Breast epithelium (tissue), 4 donors: ENCODE results near the gene AGAP2. TPM values are rescaled to one million over a fixed set of nuclear protein-coding genes. Genes with fewer than 3 reads are reported as not detected.

Experiments
- DNase-seq, 2 donors: peaks; one replicate each; pipeline ENCODE4 v3.0.0-alpha.2; 2019; ENCODE audit warnings: low spot score in 2 of 2
- H3K27ac ChIP-seq, 2 donors: fragments of 200-600 bp; sonication (generic) in 1 of 2; one replicate each; pipeline ENCODE4 v1.5.1; 2016 to 2019; ENCODE audit warnings: mild to moderate bottlenecking in 1 of 2
- H3K27me3 ChIP-seq, 2 donors: fragments of 200-600 bp; sonication (generic) in 1 of 2; one replicate each; pipeline versions ENCODE4 v1.5.1 to v1.6.0; 2017 to 2019; ENCODE audit warnings: control low read depth in 1 of 2, mild to moderate bottlenecking in 1 of 2
- H3K36me3 ChIP-seq: fragments of 200-600 bp; one replicate; pipeline ENCODE4 v1.5.1; 2019
- H3K4me1 ChIP-seq, 2 donors: fragments of 200-600 bp; sonication (generic); one replicate each; pipeline ENCODE4 v1.5.1; 2016 to 2019; ENCODE audit warnings: control low read depth in 1 of 2
- H3K4me3 ChIP-seq, 3 donors: fragments of 200-600 bp; sonication (generic); 1 replicate in 2 of 3; 2 replicates in 1 of 3; pipeline ENCODE4 v1.5.1; 2016 to 2019; ENCODE audit warnings: mild to moderate bottlenecking in 3 of 3, moderate library complexity in 2 of 3
- H3K9me3 ChIP-seq, 2 donors: fragments of 200-600 bp; sonication (generic) in 1 of 2; one replicate each; pipeline ENCODE4 v1.5.1; 2016 to 2019; ENCODE audit warnings: control low read depth in 1 of 2
- CTCF ChIP-seq, 3 donors: fragments of 450-650 bp; IDR thresholded peaks; one replicate each; pipeline ENCODE4 v1.5.1; 2016 to 2017; ENCODE audit warnings: antibody characterized with exemption in 3 of 3, mild to moderate bottlenecking in 3 of 3, moderate library complexity in 3 of 3
- POLR2A ChIP-seq: fragments of 450-650 bp; IDR thresholded peaks from one replicate; pipeline ENCODE4 v1.6.1; 2016; ENCODE audit warnings: antibody characterized with exemption, mild to moderate bottlenecking, moderate library complexity
- POLR2AphosphoS5 ChIP-seq, 3 donors: sonication (generic); formaldehyde crosslinking; IDR thresholded peaks; one replicate each; pipeline ENCODE4 v1.6.1; 2017; ENCODE audit warnings: antibody characterized with exemption in 3 of 3
- intact Hi-C: fragments of 100-400 bp; cut with DNase I; formaldehyde crosslinking; loops from one replicate; pipeline ENCODE4 v1.15.1; 2023; ENCODE audit warnings: low total_unique reads
- total RNA-seq, 3 donors: library from RNA; depleted of rRNA; stranded (reverse); fragments of >200 nt; gene quantifications; one replicate each; pipeline ENCODE4 v1.1.0, GENCODE V29; 2016

Gene AGAP2
- total RNA-seq, 3 donors from 2014 or later: 1.2 to 1.8 (median 1.6) TPM

DNA sequence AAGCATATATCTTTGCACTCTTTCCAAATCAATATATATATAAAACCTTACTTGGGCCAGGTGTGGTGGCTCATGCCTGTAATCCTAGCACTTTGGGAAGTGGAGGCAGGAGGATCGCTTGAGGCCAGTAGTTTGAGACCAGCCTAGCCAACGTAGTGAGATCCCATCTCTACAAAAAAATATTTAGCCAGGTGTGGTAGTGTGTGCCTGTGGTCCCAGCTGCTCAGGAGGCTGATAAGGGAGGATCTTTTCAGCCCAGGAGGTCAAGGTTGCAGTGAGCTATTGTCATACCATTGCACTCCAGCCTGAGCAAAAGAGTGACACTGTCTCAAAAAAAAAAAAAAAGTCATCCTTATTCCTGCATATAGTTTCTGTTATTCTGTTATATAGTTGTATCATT lies 30.2 kb downstream of the AGAP2 start:
- Histone ChIP-seq H3K27ac (no peak overlapping the region), H3K36me3 (no peaks in the 10 kb centered on the region)
- intact Hi-C loops: no loop called here

DNA sequence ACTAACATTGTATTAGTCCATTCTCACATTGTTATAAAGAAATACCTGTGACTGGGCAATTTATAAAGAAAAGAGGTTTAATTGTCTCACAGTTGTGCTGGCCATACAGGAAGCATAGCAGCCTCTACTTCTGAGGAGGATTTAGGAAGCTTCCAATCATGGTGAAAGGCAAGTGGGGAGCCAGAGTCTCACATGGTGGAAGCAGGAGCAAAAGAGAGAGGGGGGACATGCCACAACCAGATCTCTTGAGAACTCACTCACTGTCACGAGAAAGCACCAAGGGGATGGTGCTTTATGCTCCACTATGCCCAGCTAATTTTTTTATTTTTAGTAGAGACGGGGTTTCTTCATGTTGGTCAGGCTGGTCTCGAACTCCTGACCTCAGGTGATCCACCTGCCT lies 31.3 kb downstream of the AGAP2 start:
- no peak for DNase-seq
- Histone ChIP-seq H3K4me3 (no peak overlapping the region), H3K36me3 (peaks cover 3% of the 10 kb centered on the region), H3K27me3 (no peaks in the 10 kb centered on the region), H3K4me1 (no peaks in the 10 kb centered on the region), H3K9me3 (peaks cover 0 to 6% of the 10 kb centered on the region in 2 donors), H3K27ac (no peak overlapping the region)
- TF ChIP-seq POLR2AphosphoS5 (IDR thresholded peaks at IDR 0.05): no peak
- TF ChIP-seq CTCF (IDR thresholded peaks at IDR 0.05): no peak
- TF ChIP-seq POLR2A: no peak
- intact Hi-C loops: no loop called here

More for the DNA sequence above, 30.2 kb downstream of the AGAP2 start:
- no peak for TF ChIP-seq POLR2A
- no peak for TF ChIP-seq POLR2AphosphoS5 (IDR thresholded peaks at IDR 0.05)
- TF ChIP-seq CTCF (IDR thresholded peaks at IDR 0.05): no peak
- H3K4me1 ChIP-seq: no peaks in the 10 kb centered on the region
- no peak overlapping the region for H3K4me3 ChIP-seq
- peak in 1 of 2 donors; percentile 10 for DNase-seq
- H3K9me3 ChIP-seq: peaks cover 0 to 6% of the 10 kb centered on the region in 2 donors
- H3K27me3 ChIP-seq: no peaks in the 10 kb centered on the region

DNA sequence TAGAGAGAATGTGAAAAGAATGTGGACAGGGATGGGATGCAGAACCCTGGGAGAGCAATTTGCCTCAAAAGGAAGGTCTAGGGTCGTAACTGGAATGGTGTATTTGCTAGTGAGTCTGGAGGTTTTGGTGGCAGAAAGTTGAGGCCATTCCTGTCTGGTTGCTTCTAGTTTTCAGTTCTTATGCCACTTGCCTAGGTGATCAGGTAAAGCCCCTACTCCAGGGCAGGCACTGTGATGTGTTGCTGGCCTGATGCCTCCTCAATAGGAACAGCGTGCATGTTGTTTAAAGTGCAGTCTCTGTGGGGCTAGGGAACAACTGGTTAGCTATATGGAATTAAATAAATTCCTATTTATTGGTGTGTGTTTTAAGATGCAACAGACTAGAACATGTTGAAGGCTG lies 38.2 kb downstream of the AGAP2 start:
- H3K27ac ChIP-seq: no peak overlapping the region
- H3K27me3 ChIP-seq: no peaks in the 10 kb centered on the region
- no peak overlapping the region for H3K4me3 ChIP-seq
- intact Hi-C loops: no loop called here
- H3K36me3 ChIP-seq: peaks cover 3% of the 10 kb centered on the region
- no peak for DNase-seq
- TF ChIP-seq POLR2AphosphoS5 (IDR thresholded peaks at IDR 0.05) (no peak), CTCF (IDR thresholded peaks at IDR 0.05) (no peak), POLR2A (no peak)
- H3K4me1 ChIP-seq: no peaks in the 10 kb centered on the region
- H3K9me3 ChIP-seq: peaks cover 0 to 6% of the 10 kb centered on the region in 2 donors

DNA sequence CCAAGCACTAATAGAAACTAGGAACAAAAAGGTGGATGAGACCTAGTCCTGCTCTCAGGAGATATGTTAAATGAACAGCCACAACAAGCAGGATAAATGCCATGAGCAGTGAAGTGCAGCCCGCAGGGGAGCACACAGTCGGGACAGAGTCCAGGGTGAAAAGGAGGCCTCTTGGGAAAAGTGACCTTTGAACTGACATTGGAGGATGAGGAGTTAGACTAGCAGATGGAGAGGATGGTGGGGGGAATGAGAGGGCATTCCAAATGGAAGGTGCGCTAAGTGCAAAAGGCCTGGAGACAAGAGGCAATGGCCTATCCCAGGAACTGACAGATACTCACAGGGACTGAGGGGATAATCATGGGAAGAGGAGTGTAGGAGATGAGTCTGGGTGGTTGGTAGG lies 40.1 kb downstream of the AGAP2 start:
- Histone ChIP-seq H3K27ac (no peak overlapping the region), H3K9me3 (no peaks in the 10 kb centered on the region), H3K4me1 (no peaks in the 10 kb centered on the region), H3K27me3 (no peaks in the 10 kb centered on the region), H3K4me3 (no peak overlapping the region), H3K36me3 (peaks cover 3% of the 10 kb centered on the region)
- intact Hi-C loops: no loop called here
- DNase-seq: no peak
- no peak for TF ChIP-seq POLR2AphosphoS5 (IDR thresholded peaks at IDR 0.05)
- TF ChIP-seq CTCF (IDR thresholded peaks at IDR 0.05): no peak
- TF ChIP-seq POLR2A: no peak

- Histone ChIP-seq H3K4me3 (no peak overlapping the region), H3K36me3 (no peaks in the 10 kb centered on the region), H3K27ac (no peak overlapping the region), H3K9me3 (no peaks in the 10 kb centered on the region), H3K27me3 (no peaks in the 10 kb centered on the region), H3K4me1 (no peaks in the 10 kb centered on the region)
- DNase-seq: no peak
- TF ChIP-seq POLR2A: no peak
- no peak for TF ChIP-seq CTCF (IDR thresholded peaks at IDR 0.05)
- TF ChIP-seq POLR2AphosphoS5 (IDR thresholded peaks at IDR 0.05): no peak
- intact Hi-C loops: no loop called here
Observed at GRCh38 chr12:57697076-57697475, 41.5 kb downstream of the AGAP2 start.
